ENCODE data around the gene DNAJC8. TPM values are rescaled to one million over a fixed set of nuclear protein-coding genes. Genes with fewer than 3 reads are reported as not detected.

DNAJC8 gene
- total RNA-seq, 1 experiment from 2014 or later = 61.4 TPM

DNA sequence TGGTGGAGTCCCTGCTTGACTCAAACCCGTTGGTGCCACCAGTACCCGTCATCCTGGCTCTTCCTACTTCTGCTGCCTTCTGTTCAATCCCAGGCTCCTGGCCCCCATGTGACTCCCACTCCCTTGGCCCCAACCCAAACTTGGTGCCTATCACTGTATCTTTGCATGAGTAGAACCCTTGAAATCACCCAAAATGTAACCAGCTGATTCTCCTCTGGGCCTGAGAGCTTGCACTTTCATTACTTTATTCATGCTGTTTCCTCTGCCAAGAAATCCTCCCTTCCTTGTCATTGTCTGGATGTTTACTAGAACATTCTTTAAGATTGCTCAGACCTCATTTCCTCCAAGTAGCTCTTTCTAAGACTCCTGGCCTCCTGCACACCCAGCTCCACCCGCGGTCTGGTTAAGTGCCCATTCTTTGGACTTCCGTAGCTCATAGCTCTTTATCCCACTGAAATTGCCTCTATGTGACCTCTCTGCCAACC is 72.0 kb downstream of the DNAJC8 start:
- Histone ChIP-seq H3K9me3 (ENCODE audit: insufficient read depth, low read depth) (no peaks in the 10 kb centered on the region), H3K4me3 (no peak overlapping the region), H3K36me3 (ENCODE audit: low read depth) (no peaks in the 10 kb centered on the region), H2AFZ (no peak overlapping the region), H3F3A (ENCODE audit: insufficient read depth, low read depth) (no peaks in the 10 kb centered on the region; the same call in 1 of the 2 replicates), H3K4me1 (replicated peaks; ENCODE audit: insufficient read depth) (no peaks in the 10 kb centered on the region), H3K79me2 (ENCODE audit: low read depth) (no peaks in the 10 kb centered on the region), H4K20me1 (ENCODE audit: insufficient read depth) (no peaks in the 10 kb centered on the region), H3K9me2 (ENCODE audit: insufficient read depth) (no peaks in the 10 kb centered on the region), H3K4me2 (no peak overlapping the region), H3K27me3 (ENCODE audit: insufficient read depth, low read depth) (no peaks in the 10 kb centered on the region), H3K27ac (no peak overlapping the region)
- TF ChIP-seq, protein P1, sequence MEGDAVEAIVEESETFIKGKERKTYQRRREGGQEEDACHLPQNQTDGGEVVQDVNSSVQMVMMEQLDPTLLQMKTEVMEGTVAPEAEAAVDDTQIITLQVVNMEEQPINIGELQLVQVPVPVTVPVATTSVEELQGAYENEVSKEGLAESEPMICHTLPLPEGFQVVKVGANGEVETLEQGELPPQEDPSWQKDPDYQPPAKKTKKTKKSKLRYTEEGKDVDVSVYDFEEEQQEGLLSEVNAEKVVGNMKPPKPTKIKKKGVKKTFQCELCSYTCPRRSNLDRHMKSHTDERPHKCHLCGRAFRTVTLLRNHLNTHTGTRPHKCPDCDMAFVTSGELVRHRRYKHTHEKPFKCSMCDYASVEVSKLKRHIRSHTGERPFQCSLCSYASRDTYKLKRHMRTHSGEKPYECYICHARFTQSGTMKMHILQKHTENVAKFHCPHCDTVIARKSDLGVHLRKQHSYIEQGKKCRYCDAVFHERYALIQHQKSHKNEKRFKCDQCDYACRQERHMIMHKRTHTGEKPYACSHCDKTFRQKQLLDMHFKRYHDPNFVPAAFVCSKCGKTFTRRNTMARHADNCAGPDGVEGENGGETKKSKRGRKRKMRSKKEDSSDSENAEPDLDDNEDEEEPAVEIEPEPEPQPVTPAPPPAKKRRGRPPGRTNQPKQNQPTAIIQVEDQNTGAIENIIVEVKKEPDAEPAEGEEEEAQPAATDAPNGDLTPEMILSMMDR (conservative IDR thresholded peaks at IDR 0.05) = no peak
- TF ChIP-seq EZH2 (IDR thresholded peaks at IDR 0.05; ENCODE audit: low read depth) = no peak
- CTCF ChIA-PET = interaction anchor here (0.5 kb wide), 1 partner anchor 74 kb away, joined by 4 read pairs; no protein-coding TSS in a partner anchor
- POLR2A ChIA-PET (ENCODE audit: unreplicated experiment) = interaction anchor here (0.5 kb wide), 1 partner anchor 72 kb away, joined by 3 read pairs; the partner anchor contains the start of gene EYA3
- BruUV-seq (replicated peaks) = no TSS peak
- DNase-seq = no peak
- intact Hi-C loops (cut with micrococcal nuclease; ENCODE audit: unreplicated experiment) = no loop called here

DNA sequence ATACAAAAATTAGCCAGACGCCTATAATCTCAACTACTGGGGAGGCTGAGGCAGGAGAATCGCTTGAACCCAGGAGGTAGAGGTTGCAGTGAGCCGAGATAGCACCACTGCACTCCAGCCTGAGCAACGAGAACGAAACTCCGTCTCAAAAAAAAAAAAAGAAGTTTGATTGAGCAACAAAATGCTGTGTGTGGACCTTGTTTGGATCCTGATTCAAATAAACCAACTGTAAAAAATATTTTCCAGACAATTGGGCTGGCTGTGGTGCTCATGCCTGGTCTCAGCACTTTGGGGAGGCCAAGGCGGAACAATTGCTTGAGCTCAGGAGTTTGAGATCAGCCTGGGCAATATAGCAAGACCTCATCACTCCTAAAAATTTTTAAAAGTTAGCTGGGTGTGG is 73.1 kb downstream of the DNAJC8 start:
- CTCF ChIA-PET = no interaction called here
- POLR2A ChIA-PET (ENCODE audit: unreplicated experiment) = no interaction called here
- Histone ChIP-seq H3K36me3 (ENCODE audit: low read depth) (no peaks in the 10 kb centered on the region), H3K9me2 (ENCODE audit: insufficient read depth) (no peaks in the 10 kb centered on the region), H3F3A (ENCODE audit: insufficient read depth, low read depth) (no peaks in the 10 kb centered on the region; the same call in 1 of the 2 replicates), H3K4me1 (replicated peaks; ENCODE audit: insufficient read depth) (no peaks in the 10 kb centered on the region), H3K4me2 (no peak overlapping the region), H3K4me3 (no peak overlapping the region), H3K27ac (no peak overlapping the region), H4K20me1 (ENCODE audit: insufficient read depth) (no peaks in the 10 kb centered on the region), H3K79me2 (ENCODE audit: low read depth) (no peaks in the 10 kb centered on the region), H3K27me3 (ENCODE audit: insufficient read depth, low read depth) (no peaks in the 10 kb centered on the region), H2AFZ (no peak overlapping the region), H3K9me3 (ENCODE audit: insufficient read depth, low read depth) (no peaks in the 10 kb centered on the region)
- DNase-seq = no peak
- no TSS peak for BruUV-seq (replicated peaks)
- intact Hi-C loops (cut with micrococcal nuclease; ENCODE audit: unreplicated experiment) = no loop called here
- TF ChIP-seq, protein P1 (conservative IDR thresholded peaks at IDR 0.05) = no peak
- TF ChIP-seq EZH2 (IDR thresholded peaks at IDR 0.05; ENCODE audit: low read depth) = no peak

DNA sequence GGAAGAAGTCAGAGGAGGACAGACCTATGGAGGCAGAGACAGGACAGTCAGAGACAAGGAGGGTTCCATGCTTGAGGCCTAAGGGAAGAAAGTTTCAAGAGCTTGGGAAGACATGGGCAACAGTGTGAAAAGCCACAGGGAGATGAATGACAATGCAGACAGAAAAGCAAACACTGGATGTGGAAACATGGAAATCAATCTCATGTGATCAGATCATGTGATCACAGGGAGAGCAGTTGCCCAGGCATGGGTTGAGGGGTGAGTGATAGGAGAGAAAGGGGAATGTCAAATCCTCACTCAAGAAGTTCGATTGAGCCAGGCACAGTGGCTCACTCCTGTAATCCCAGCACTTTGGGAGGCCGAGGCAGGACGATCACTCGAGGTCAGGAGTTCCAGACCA is 73.6 kb downstream of the DNAJC8 start:
- intact Hi-C loops (cut with micrococcal nuclease; ENCODE audit: unreplicated experiment) = no loop called here
- TF ChIP-seq, protein P1 (conservative IDR thresholded peaks at IDR 0.05) = no peak
- no peak for TF ChIP-seq EZH2 (IDR thresholded peaks at IDR 0.05; ENCODE audit: low read depth)

More for the DNA sequence above, 73.6 kb downstream of the DNAJC8 start:
- Histone ChIP-seq H3K27me3 (ENCODE audit: insufficient read depth, low read depth) (no peaks in the 10 kb centered on the region), H3K79me2 (ENCODE audit: low read depth) (no peaks in the 10 kb centered on the region), H3K4me1 (replicated peaks; ENCODE audit: insufficient read depth) (no peaks in the 10 kb centered on the region), H3K27ac (no peak overlapping the region), H4K20me1 (ENCODE audit: insufficient read depth) (no peaks in the 10 kb centered on the region), H3K9me2 (ENCODE audit: insufficient read depth) (no peaks in the 10 kb centered on the region), H2AFZ (no peak overlapping the region), H3K4me2 (no peak overlapping the region), H3K36me3 (ENCODE audit: low read depth) (no peaks in the 10 kb centered on the region), H3K4me3 (no peak overlapping the region), H3K9me3 (ENCODE audit: insufficient read depth, low read depth) (no peaks in the 10 kb centered on the region), H3F3A (ENCODE audit: insufficient read depth, low read depth) (no peaks in the 10 kb centered on the region; the same call in 1 of the 2 replicates)
- ChIA-PET POLR2A (ENCODE audit: unreplicated experiment) (no interaction called here), CTCF (no interaction called here)
- no peak for DNase-seq
- BruUV-seq (replicated peaks) = no TSS peak
